H1 (cell line): ENCODE results near the gene RELCH. TPM values are rescaled to one million over a fixed set of nuclear protein-coding genes. Genes with fewer than 3 reads are reported as not detected.

Experiments used
- ASH2L ChIP-seq: fragments of 200-600, 300-600 bp; sonication (generic); IDR thresholded peaks from one replicate; pipeline ENCODE4 v1.7.1; 2017; ENCODE audit warnings: low read length
- ATF3 ChIP-seq: IDR thresholded peaks from 2 replicates; pipeline ENCODE4 v1.6.1; 2011; ENCODE audit warnings: low read depth, mild to moderate bottlenecking, low read length; ENCODE audit not compliant: insufficient read depth
- CEBPB ChIP-seq: IDR thresholded peaks from 2 replicates; pipeline ENCODE4 v1.6.1; 2012; ENCODE audit warnings: low read depth, low read length
- CREB1 ChIP-seq: IDR thresholded peaks from 2 replicates; pipeline ENCODE4 v1.6.1; 2012; ENCODE audit warnings: inconsistent platforms
- POLR2A ChIP-seq, 2 experiments: IDR thresholded peaks; 1 replicate in 1 of 2; 2 replicates in 1 of 2; pipeline ENCODE4 v1.6.1; 2011; ENCODE audit warnings: low read depth in 2 of 2, low read length in 2 of 2, mild to moderate bottlenecking in 2 of 2; ENCODE audit errors: control extremely low read depth in 1 of 2
- SIN3A ChIP-seq, 2 experiments: IDR thresholded peaks in 1 of 2; conservative IDR thresholded peaks in 1 of 2; 2 replicates each; pipeline ENCODE4 v1.6.1; 2011 to 2012; ENCODE audit warnings: low read length in 2 of 2, improper control_type of control experiment in 1 of 2, low read depth in 1 of 2, mild to moderate bottlenecking in 1 of 2
- SP1 ChIP-seq: IDR thresholded peaks from 2 replicates; pipeline ENCODE4 v1.6.1; 2011; ENCODE audit warnings: low read depth, low read length
- ZNF274 ChIP-seq: IDR thresholded peaks from 2 replicates; pipeline ENCODE4 v1.7.0; 2012; ENCODE audit warnings: low read length, borderline replicate concordance; ENCODE audit errors: extremely low read depth
- polyA plus RNA-seq, 7 experiments: library from polyadenylated mRNA; depleted of rRNA in 3 of 7; stranded (reverse) in 5 of 7; unstranded in 2 of 7; fragments of >200 nt in 5 of 7; fragments of 200-250 nt in 2 of 7; gene quantifications; 1 replicate in 5 of 7; 2 replicates in 1 of 7; 4 replicates in 1 of 7; pipeline versions ENCODE4 v1.2.1 to v1.2.3, GENCODE V29; 2011 to 2013; ENCODE audit warnings: missing spikeins in 2 of 7, mixed read lengths in 2 of 7
- total RNA-seq: library from RNA; stranded (reverse); fragmentation: NEBNext Ultra II Directional; extraction: Animal tissue kit (Norgen Biotek cat#: 25700); gene quantifications from 2 replicates; pipeline ENCODE4 v1.2.1, GENCODE V29; 2021

Gene RELCH
- total and polyA plus RNA-seq, 2 of the 8 experiments (the other 6 are each of a cell fraction or from before 2014, with no cell fraction given) = 7.3 to 26.9 TPM

- TF ChIP-seq SIN3A (conservative IDR thresholded peaks at IDR 0.05 in 1 of 2, IDR thresholded peaks at IDR 0.05 in 1 of 2; ENCODE audit: low read depth in 1 of 2, low read length in 2 of 2) (no peak), CEBPB (no peak), SP1 (no peak), ATF3 (no peak), ASH2L (no peak), ZNF274 (no peak), POLR2A (IDR thresholded peaks at IDR 0.05; ENCODE audit: control extremely low read depth in 1 of 2, low read depth in 2 of 2, low read length in 2 of 2) (no peak), CREB1 (no peak)
Measured at GRCh38 chr18:62248313-62248712, 61.3 kb downstream of the RELCH start (continued).
